Loucy (cell line): ENCODE data around the gene COL27A1.

Experiments
- EZH2phosphoT487 ChIP-seq: fragments of 200-600 bp; IDR thresholded peaks from 2 replicates; pipeline ENCODE4 v1.6.1; 2018; ENCODE audit warnings: antibody characterized with exemption, mild to moderate bottlenecking, moderate library complexity, borderline replicate concordance
- TF ChIP-seq, protein P1 (sequence below): fragments of 200-600 bp; sonication (generic); conservative IDR thresholded peaks from 2 replicates; pipeline ENCODE4 v1.5.1; 2014; ENCODE audit warnings: mild to moderate bottlenecking, antibody characterized with exemption, low read length

DNA sequence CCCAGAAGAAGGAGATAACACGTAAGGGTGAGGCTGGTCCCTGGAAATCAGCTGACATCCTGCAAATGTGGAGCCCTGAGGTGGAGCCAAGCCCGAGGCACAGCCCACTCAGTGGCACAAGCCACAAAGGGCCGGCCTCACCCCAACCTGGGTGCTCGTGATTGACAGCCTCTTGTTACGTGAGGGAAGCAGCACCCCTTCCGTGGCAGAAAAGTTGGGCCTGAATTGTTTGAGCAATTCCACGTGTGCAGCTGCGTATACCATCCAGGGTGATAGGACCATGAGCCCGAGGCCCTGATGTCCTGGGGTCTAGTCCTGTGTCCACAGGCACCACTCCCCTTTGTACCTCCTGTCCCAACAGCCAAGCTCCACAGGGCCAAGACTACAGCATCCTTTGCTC, 179.2 kb downstream of the COL27A1 start:
- no peak for TF ChIP-seq EZH2phosphoT487
- TF ChIP-seq, protein P1, sequence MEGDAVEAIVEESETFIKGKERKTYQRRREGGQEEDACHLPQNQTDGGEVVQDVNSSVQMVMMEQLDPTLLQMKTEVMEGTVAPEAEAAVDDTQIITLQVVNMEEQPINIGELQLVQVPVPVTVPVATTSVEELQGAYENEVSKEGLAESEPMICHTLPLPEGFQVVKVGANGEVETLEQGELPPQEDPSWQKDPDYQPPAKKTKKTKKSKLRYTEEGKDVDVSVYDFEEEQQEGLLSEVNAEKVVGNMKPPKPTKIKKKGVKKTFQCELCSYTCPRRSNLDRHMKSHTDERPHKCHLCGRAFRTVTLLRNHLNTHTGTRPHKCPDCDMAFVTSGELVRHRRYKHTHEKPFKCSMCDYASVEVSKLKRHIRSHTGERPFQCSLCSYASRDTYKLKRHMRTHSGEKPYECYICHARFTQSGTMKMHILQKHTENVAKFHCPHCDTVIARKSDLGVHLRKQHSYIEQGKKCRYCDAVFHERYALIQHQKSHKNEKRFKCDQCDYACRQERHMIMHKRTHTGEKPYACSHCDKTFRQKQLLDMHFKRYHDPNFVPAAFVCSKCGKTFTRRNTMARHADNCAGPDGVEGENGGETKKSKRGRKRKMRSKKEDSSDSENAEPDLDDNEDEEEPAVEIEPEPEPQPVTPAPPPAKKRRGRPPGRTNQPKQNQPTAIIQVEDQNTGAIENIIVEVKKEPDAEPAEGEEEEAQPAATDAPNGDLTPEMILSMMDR: no peak
